WI38 (cell line): ENCODE results near the gene TNPO2.
"Not testable (repeated sequence)": the region's sequence is repeated elsewhere in the genome, so short reads cannot be mapped to it uniquely, and the experiment has no call there.

ENCODE experiments used
- H3K4me3 ChIP-seq: 2 replicates; pipeline ENCODE4 v1.5.1; 2011; ENCODE audit warnings: low read depth, mild to moderate bottlenecking, control low read depth, low read length
- TF ChIP-seq, protein P1 (sequence below): IDR thresholded peaks from 2 replicates; pipeline ENCODE4 v1.5.1; 2012; ENCODE audit warnings: low read depth, mild to moderate bottlenecking, control low read depth, low read length

Gene TNPO2

GRCh38 chr19:12726988-12727316 lies 3.2 kb upstream of the TNPO2 start:
- no peak overlapping the region for H3K4me3 ChIP-seq
- TF ChIP-seq, protein P1, sequence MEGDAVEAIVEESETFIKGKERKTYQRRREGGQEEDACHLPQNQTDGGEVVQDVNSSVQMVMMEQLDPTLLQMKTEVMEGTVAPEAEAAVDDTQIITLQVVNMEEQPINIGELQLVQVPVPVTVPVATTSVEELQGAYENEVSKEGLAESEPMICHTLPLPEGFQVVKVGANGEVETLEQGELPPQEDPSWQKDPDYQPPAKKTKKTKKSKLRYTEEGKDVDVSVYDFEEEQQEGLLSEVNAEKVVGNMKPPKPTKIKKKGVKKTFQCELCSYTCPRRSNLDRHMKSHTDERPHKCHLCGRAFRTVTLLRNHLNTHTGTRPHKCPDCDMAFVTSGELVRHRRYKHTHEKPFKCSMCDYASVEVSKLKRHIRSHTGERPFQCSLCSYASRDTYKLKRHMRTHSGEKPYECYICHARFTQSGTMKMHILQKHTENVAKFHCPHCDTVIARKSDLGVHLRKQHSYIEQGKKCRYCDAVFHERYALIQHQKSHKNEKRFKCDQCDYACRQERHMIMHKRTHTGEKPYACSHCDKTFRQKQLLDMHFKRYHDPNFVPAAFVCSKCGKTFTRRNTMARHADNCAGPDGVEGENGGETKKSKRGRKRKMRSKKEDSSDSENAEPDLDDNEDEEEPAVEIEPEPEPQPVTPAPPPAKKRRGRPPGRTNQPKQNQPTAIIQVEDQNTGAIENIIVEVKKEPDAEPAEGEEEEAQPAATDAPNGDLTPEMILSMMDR = no peak

DNA sequence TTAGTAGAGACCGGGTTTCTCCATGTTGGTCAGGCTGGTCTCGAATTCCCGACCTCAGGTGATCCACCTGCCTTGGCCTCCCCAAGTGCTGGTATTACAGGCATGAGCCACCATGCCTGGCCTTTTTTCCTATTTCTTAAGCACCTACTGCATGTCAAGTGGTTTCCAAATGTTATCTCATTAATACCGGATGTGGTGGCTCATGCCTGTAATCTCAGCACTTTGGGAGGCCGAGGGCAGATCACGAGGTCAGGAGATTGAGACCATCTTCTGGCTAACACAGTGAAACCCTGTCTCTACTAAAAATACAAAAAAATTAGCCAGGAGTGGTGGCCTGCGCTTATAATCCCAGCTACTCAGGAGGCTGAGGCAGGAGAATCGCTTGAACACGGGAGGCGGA lies 1.9 kb upstream of the TNPO2 start:
- H3K4me3 ChIP-seq = not testable (repeated sequence)

DNA sequence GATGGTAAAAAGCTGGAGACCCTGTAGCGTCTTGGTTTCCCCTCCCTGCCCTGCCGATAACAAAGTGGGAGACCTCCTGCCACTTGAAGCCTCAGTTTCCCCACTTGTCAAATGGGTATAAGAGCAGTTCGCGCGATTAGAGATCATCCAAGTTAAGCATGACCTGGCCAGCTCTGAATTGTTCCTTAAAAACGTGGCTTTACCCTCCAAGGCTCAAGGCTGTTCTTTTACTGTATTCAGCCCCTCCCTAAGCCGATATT lies 421 bp downstream of the TNPO2 start:
- H3K4me3 ChIP-seq = peak overlapping the region; percentile 86
- TF ChIP-seq, protein P1 = no peak

GRCh38 chr19:12722566-12723380 lies 959 bp downstream of the TNPO2 start:
- TF ChIP-seq, protein P1 = no peak
- H3K4me3 ChIP-seq = peak overlapping the region; percentile 86

DNA sequence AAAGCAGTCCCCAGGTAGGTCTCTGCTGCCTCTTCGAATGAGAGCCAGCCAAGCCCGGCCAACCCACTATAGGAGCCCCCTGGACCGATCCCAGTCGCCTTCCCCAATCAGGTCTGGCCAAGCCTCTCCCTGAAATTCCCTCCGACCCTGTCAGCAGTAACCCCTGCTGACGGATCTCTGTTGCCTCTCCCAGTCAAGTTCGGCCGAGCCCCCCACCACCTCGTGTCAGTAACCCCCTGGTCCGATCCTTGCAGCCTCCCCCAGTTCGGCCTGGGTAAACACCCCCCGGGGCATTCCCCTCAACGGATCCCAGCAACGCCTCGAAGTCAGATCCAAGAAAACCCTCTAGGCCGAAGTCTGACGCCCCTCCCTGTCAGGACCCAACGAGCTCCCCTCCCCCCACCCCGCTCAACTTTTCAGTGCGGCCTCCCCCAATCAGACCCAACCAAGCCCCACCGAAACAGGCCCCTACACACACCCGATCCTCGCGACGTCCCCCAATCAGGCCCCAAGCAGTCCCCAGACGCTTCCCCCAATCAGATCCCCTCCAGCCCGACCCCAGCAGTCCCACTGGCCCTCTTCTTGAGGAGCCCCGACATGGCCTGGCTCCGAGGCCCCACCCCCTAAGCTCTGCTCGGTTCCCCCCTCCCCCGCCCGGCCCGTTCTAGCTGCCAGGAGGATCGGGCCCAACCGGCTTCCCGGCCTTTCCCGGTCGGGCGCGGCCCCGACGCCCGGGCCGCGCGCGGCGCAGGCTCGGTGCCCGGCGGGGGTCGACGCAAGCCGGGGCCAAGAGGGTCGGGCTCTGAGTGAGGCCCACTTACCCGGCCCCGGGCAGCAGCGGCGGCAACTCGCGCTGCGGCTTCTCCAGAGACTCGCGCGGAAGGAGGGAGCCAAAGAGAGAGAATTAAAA lies 1.8 kb downstream of the TNPO2 start:
- peak overlapping the region; percentile 86 for H3K4me3 ChIP-seq
- TF ChIP-seq, protein P1 = no peak

DNA sequence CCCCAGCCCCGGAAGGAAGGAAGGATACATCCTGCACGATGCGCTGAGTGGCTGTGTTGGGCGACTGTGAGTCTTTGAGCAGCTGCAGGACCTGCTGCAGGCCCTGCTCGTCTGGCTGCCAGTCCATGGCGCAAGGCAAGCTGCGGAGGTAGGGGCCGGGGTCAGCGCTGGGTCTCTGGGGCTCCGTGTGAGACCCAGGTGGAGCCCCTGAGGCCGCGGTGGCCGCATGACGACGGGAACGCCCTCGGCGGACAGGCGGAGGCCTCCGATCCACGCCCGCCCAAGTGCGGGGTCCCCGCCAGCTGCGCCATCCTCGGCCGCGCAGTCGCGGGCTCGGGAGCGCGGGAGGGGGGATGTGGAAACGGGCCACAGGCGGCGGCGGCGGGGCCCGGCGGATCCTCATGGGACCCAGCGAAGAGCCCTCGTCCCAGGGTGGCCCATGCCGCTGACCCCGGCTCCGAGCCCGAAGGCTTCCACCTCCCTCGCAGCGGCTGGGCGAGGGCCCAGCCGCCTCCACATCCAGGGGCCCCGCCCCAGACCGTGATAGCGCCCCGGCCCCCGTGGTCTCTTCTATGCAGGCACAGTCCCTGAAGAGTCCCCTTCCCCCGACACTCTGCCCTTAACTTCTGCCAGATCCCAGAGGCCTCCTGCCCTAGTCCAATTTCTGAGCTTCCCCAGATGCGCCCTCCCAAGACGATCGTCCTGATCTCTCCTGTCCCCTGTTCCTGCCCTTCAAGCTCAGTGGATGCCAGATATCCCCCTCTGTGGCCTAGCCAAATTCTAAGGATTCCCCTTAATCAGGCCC lies 2.7 kb downstream of the TNPO2 start:
- TF ChIP-seq, protein P1 = no peak
- peak overlapping the region; percentile 86 for H3K4me3 ChIP-seq

DNA sequence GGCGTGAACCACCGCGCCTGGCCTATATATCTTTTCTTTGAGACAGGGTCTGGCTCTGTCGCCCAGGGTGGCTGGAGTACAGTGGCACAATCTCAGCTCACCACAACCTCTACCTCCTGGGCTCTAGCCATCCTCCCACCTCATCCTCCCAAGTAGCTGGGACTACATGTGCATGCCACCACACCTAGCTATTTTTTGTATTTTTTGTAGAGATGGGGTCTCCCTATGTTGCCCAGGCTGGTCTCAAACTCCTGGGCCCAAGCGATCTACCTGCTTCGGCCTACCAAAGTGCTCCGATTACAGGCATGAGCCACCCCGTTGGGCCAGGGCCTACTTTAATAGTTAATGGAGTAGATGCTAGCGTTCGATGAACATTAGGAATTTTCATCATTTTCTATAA lies 3.4 kb downstream of the TNPO2 start:
- H3K4me3 ChIP-seq = peak overlapping the region; percentile 86
- TF ChIP-seq, protein P1 = no peak
